B cell (primary cell): ENCODE results near the gene PDE4DIP. TPM values are rescaled to one million over a fixed set of nuclear protein-coding genes. Genes with fewer than 3 reads are reported as not detected.
"Not testable (repeated sequence)": the region's sequence is repeated elsewhere in the genome, so short reads cannot be mapped to it uniquely, and the experiment has no call there.

Source experiments
- ATAC-seq: fragments of 200-7000 bp; cut with Tn5 transposase; one replicate; pipeline ENCODE4 v1.10.0; 2021; ENCODE audit warnings: low read depth, mild to moderate bottlenecking, moderate number of reproducible peaks, moderate library complexity
- CTCF ChIA-PET: fragments of 350-600 bp; sonication (Branson Sonifier 250); formaldehyde crosslinking; loops from one replicate; lab custom pipeline; 2021; ENCODE audit warnings: antibody characterized with exemption, inconsistent platforms; lab: Charles Lee
- POLR2A ChIA-PET: fragments of 350-600 bp; sonication (Branson Sonifier 250); formaldehyde crosslinking; loops from one replicate; lab custom pipeline; 2021; ENCODE audit warnings: antibody characterized with exemption; lab: Charles Lee
- DNase-seq: peaks from one replicate; pipeline ENCODE4 v3.0.0; 2013
- H2AFZ ChIP-seq: 2 replicates; pipeline ENCODE4 v1.6.1; 2012; ENCODE audit warnings: mild to moderate bottlenecking, low read depth, low read length; ENCODE audit not compliant: insufficient read depth, poor library complexity, severe bottlenecking
- H3K27ac ChIP-seq, 2 donors: 1 replicate in 1 of 2; 2 replicates in 1 of 2; pipeline ENCODE4 v1.5.1; 2012 to 2013; ENCODE audit warnings: low read length in 2 of 2, mild to moderate bottlenecking in 2 of 2, moderate library complexity in 1 of 2
- H3K27me3 ChIP-seq, 4 experiments: fragments of 200-600 bp in 1 of 4; sonication (generic) in 1 of 4; replicated peaks in 1 of 4; 1 replicate in 2 of 4; 2 replicates in 2 of 4; pipeline versions ENCODE4 v1.6.1 to v1.7.0; 2013 to 2016; ENCODE audit warnings: low read length in 3 of 4, mild to moderate bottlenecking in 2 of 4, mixed read lengths in 1 of 4, moderate library complexity in 1 of 4; ENCODE audit not compliant: insufficient read depth in 4 of 4, control insufficient read depth in 3 of 4; ENCODE audit errors: control extremely low read depth in 1 of 4
- H3K36me3 ChIP-seq, 2 experiments: replicated peaks in 1 of 2; 1 replicate in 1 of 2; 2 replicates in 1 of 2; pipeline versions ENCODE4 v1.6.1 to v1.7.1; 2013; ENCODE audit warnings: low read length in 1 of 2; ENCODE audit not compliant: insufficient read depth in 2 of 2, control insufficient read depth in 1 of 2; ENCODE audit errors: control extremely low read depth in 1 of 2, extremely low read depth in 1 of 2
- H3K4me1 ChIP-seq, 2 donors: fragments of 200-600 bp in 1 of 2; sonication (generic) in 1 of 2; 1 replicate in 1 of 2; 2 replicates in 1 of 2; pipeline versions ENCODE4 v1.5.1 to v1.6.1; 2013 to 2017; ENCODE audit warnings: low read length in 2 of 2; ENCODE audit not compliant: control insufficient read depth in 2 of 2, insufficient read depth in 2 of 2
- H3K4me2 ChIP-seq: replicated peaks from 2 replicates; pipeline ENCODE3; 2012; ENCODE audit warnings: mild to moderate bottlenecking, low read depth, low read length; ENCODE audit not compliant: poor library complexity, severe bottlenecking
- H3K4me3 ChIP-seq, 5 experiments: fragments of 200-600 bp in 1 of 5; sonication (generic) in 1 of 5; 1 replicate in 3 of 5; 2 replicates in 2 of 5; pipeline versions ENCODE4 v1.5.1 to v1.7.0; 2011 to 2016; ENCODE audit warnings: low read length in 4 of 5, mild to moderate bottlenecking in 4 of 5, low read depth in 2 of 5, control low read depth in 1 of 5, moderate library complexity in 1 of 5; ENCODE audit not compliant: insufficient read depth in 1 of 5; ENCODE audit errors: control extremely low read depth in 1 of 5, extremely low read depth in 1 of 5
- H3K79me2 ChIP-seq: fragments of 200-600 bp; sonication (generic); one replicate; pipeline ENCODE4 v1.6.0; 2016; ENCODE audit warnings: low read length; ENCODE audit not compliant: control insufficient read depth, insufficient read depth
- H3K9ac ChIP-seq: fragments of 200-600 bp; sonication (generic); 2 replicates; pipeline ENCODE4 v1.6.1; 2017; ENCODE audit warnings: mild to moderate bottlenecking, low read length, moderate library complexity
- H3K9me3 ChIP-seq, 3 donors: one replicate each; pipeline versions ENCODE4 v1.6.1 to v1.7.1; 2013; ENCODE audit warnings: low read length in 2 of 3; ENCODE audit not compliant: control insufficient read depth in 2 of 3, insufficient read depth in 1 of 3; ENCODE audit errors: control extremely low read depth in 1 of 3
- H4K20me1 ChIP-seq: 2 replicates; pipeline ENCODE4 v1.6.0; 2012; ENCODE audit warnings: mild to moderate bottlenecking, low read length; ENCODE audit not compliant: insufficient read depth, control insufficient read depth, poor library complexity, severe bottlenecking
- H3K27ac Mint-ChIP-seq: one replicate; pipeline ENCODE4 v1.8.0; 2021; ENCODE audit warnings: mixed read lengths
- H3K27me3 Mint-ChIP-seq: one replicate; pipeline ENCODE4 v1.8.0; 2021; ENCODE audit warnings: mixed read lengths
- H3K4me1 Mint-ChIP-seq: one replicate; pipeline ENCODE4 v1.8.0; 2021; ENCODE audit warnings: mixed read lengths
- H3K4me3 Mint-ChIP-seq: one replicate; pipeline ENCODE4 v1.8.0; 2021; ENCODE audit warnings: mixed read lengths
- H3K9me3 Mint-ChIP-seq: one replicate; pipeline ENCODE4 v1.8.0; 2022; ENCODE audit warnings: mixed read lengths; ENCODE audit not compliant: insufficient read depth
- WGBS: methylation state at CpG from one replicate; pipeline ENCODE4 v1.1.5; 2013; ENCODE audit warnings: missing lambda C conversion rate; ENCODE audit not compliant: insufficient coverage; 5-methylcytosine and 5-hydroxymethylcytosine counted together
- intact Hi-C: fragments of 100-400 bp; cut with micrococcal nuclease; formaldehyde crosslinking; loops from one replicate; pipeline ENCODE4 v1.10.0; 2022
- polyA plus RNA-seq: library from polyadenylated mRNA; depleted of rRNA; stranded (reverse); fragments of >200 nt; gene quantifications from 2 replicates; pipeline ENCODE4 v1.2.3, GENCODE V29; 2012
- total RNA-seq, 2 donors: library from RNA; stranded (reverse); fragments of 120-200 nt in 1 of 2; gene quantifications; 1 replicate in 1 of 2; 2 replicates in 1 of 2; pipeline versions ENCODE4 v1.2.3 to v1.2.4, GENCODE V29; 2013 to 2022

PDE4DIP gene
- total and polyA plus RNA-seq, 2 donors (not counting 1 experiment from before 2014, with no cell fraction given): 18.4 to 63.9 TPM

- not testable (repeated sequence) for H3K4me1 Mint-ChIP-seq, ATAC-seq, H3K9me3 ChIP-seq
Measured at GRCh38 chr1:148862590-148862989, 18.4 kb downstream of the PDE4DIP start.

GRCh38 chr1:148868924-148869633 lies 24.9 kb downstream of the PDE4DIP start:
- H3K4me2 ChIP-seq, CTCF ChIA-PET, H3K27me3 ChIP-seq, H3K4me1 ChIP-seq, H3K27ac Mint-ChIP-seq, H3K27ac ChIP-seq, H3K79me2 ChIP-seq, ATAC-seq, POLR2A ChIA-PET, H3K27me3 Mint-ChIP-seq, H3K4me1 Mint-ChIP-seq, H3K36me3 ChIP-seq, intact Hi-C loops, H3K9me3 Mint-ChIP-seq, H3K9ac ChIP-seq, H3K9me3 ChIP-seq, H4K20me1 ChIP-seq, H2AFZ ChIP-seq, H3K4me3 Mint-ChIP-seq, H3K4me3 ChIP-seq, DNase-seq: not testable (repeated sequence)
- WGBS: no CpG with 5 or more reads among the region's 6 CpGs

More at GRCh38 chr1:148862590-148862989, 18.4 kb downstream of the PDE4DIP start:
- CTCF ChIA-PET, H2AFZ ChIP-seq, POLR2A ChIA-PET, H3K36me3 ChIP-seq, H3K27me3 Mint-ChIP-seq, H3K9me3 Mint-ChIP-seq, H3K4me1 ChIP-seq, H3K27me3 ChIP-seq, DNase-seq, H4K20me1 ChIP-seq, H3K27ac Mint-ChIP-seq, H3K4me2 ChIP-seq, H3K4me3 ChIP-seq, intact Hi-C loops, H3K27ac ChIP-seq, H3K79me2 ChIP-seq, H3K4me3 Mint-ChIP-seq, H3K9ac ChIP-seq: not testable (repeated sequence)
- no CpG with 5 or more reads among the region's 3 CpGs for WGBS

- WGBS: no CpG with 5 or more reads among the region's 1 CpG
- H2AFZ ChIP-seq, H3K27ac ChIP-seq, H3K4me1 ChIP-seq, H3K9me3 Mint-ChIP-seq, H3K79me2 ChIP-seq, DNase-seq, intact Hi-C loops, H3K27ac Mint-ChIP-seq, ATAC-seq, H3K9ac ChIP-seq, H3K9me3 ChIP-seq, H3K4me3 ChIP-seq, H3K4me3 Mint-ChIP-seq, H4K20me1 ChIP-seq, H3K27me3 Mint-ChIP-seq, CTCF ChIA-PET, H3K4me1 Mint-ChIP-seq, H3K27me3 ChIP-seq, H3K36me3 ChIP-seq, POLR2A ChIA-PET, H3K4me2 ChIP-seq: not testable (repeated sequence)
Measured at GRCh38 chr1:148869634-148869961, 25.4 kb downstream of the PDE4DIP start.
